ENCODE measurements around the gene MYO5B.
A peak's percentile ranks its signal among the peaks of the same experiment; 100 is the strongest.
"Not testable (repeated sequence)": the region's sequence is repeated elsewhere in the genome, so short reads cannot be mapped to it uniquely, and the experiment has no call there.

MYO5B gene

GRCh38 chr18:49811151-49811938 is 383.6 kb downstream of the MYO5B start:
- H3K4me3 Mint-ChIP-seq, result peak overlapping the region; percentile 72 to 99 (median 82)
- peak overlapping the region; percentile 76 to 94 (median 77) for H3K27ac Mint-ChIP-seq
- TF ChIP-seq CTCF (IDR thresholded peaks at IDR 0.05; ENCODE audit: unreplicated experiment in 3 of 3), result no peak
- H3K4me1 Mint-ChIP-seq, result peaks cover 33% of the 10 kb centered on the region
- peaks cover 36% of the 10 kb centered on the region for H3K9me3 Mint-ChIP-seq
- no peaks in the 10 kb centered on the region for H3K27me3 Mint-ChIP-seq (ENCODE audit: low read depth)
- H3K36me3 Mint-ChIP-seq (ENCODE audit: low read depth), result peaks cover 54% of the 10 kb centered on the region

- Mint-ChIP-seq H3K4me1 (peaks cover 18% of the 10 kb centered on the region), H3K36me3 (ENCODE audit: low read depth) (peaks cover 70% of the 10 kb centered on the region), H3K9me3 (peaks cover 42% of the 10 kb centered on the region)
- not testable (repeated sequence) for H3K27me3 Mint-ChIP-seq (ENCODE audit: low read depth); H3K4me3 Mint-ChIP-seq; H3K27ac Mint-ChIP-seq
Observed at GRCh38 chr18:49808553-49809191, 386.3 kb downstream of the MYO5B start.

- peaks cover 79% of the 10 kb centered on the region for H3K36me3 Mint-ChIP-seq (ENCODE audit: low read depth)
- H3K27ac Mint-ChIP-seq, result no peak overlapping the region
- no peak for TF ChIP-seq CTCF (IDR thresholded peaks at IDR 0.05; ENCODE audit: unreplicated experiment in 3 of 3)
- no peak overlapping the region for H3K4me3 Mint-ChIP-seq
- no peaks in the 10 kb centered on the region for H3K27me3 Mint-ChIP-seq (ENCODE audit: low read depth)
- H3K4me1 Mint-ChIP-seq, result no peaks in the 10 kb centered on the region
- H3K9me3 Mint-ChIP-seq, result peaks cover 25% of the 10 kb centered on the region
Observed at GRCh38 chr18:49804096-49804495, 390.9 kb downstream of the MYO5B start.

- no peak for TF ChIP-seq CTCF (IDR thresholded peaks at IDR 0.05; ENCODE audit: unreplicated experiment in 3 of 3)
- H3K9me3 Mint-ChIP-seq, result peaks cover 17% of the 10 kb centered on the region
- H3K4me1 Mint-ChIP-seq, result no peaks in the 10 kb centered on the region
- H3K4me3 Mint-ChIP-seq, result no peak overlapping the region
- H3K27me3 Mint-ChIP-seq (ENCODE audit: low read depth), result no peaks in the 10 kb centered on the region
- peaks cover 77% of the 10 kb centered on the region for H3K36me3 Mint-ChIP-seq (ENCODE audit: low read depth)
- no peak overlapping the region for H3K27ac Mint-ChIP-seq
Observed at GRCh38 chr18:49802623-49803022, 392.3 kb downstream of the MYO5B start.

- not testable (repeated sequence) for H3K27me3 Mint-ChIP-seq (ENCODE audit: low read depth); H3K9me3 Mint-ChIP-seq; H3K4me3 Mint-ChIP-seq; H3K27ac Mint-ChIP-seq; H3K4me1 Mint-ChIP-seq
- peaks cover 78% of the 10 kb centered on the region for H3K36me3 Mint-ChIP-seq (ENCODE audit: low read depth)
Observed at GRCh38 chr18:49800491-49800890, 394.5 kb downstream of the MYO5B start.

GRCh38 chr18:49799806-49800205 is 395.1 kb downstream of the MYO5B start:
- H3K4me3 Mint-ChIP-seq; H3K27ac Mint-ChIP-seq; H3K9me3 Mint-ChIP-seq; H3K4me1 Mint-ChIP-seq; H3K27me3 Mint-ChIP-seq (ENCODE audit: low read depth): not testable (repeated sequence)
- peaks cover 83% of the 10 kb centered on the region for H3K36me3 Mint-ChIP-seq (ENCODE audit: low read depth)

- Mint-ChIP-seq H3K4me1 (peaks cover 6% of the 10 kb centered on the region), H3K27me3 (ENCODE audit: low read depth) (no peaks in the 10 kb centered on the region), H3K36me3 (ENCODE audit: low read depth) (peaks cover 85% of the 10 kb centered on the region), H3K4me3 (no peak overlapping the region), H3K27ac (peak overlapping the region; percentile 9 to 28 (median 21)), H3K9me3 (peaks cover 5% of the 10 kb centered on the region)
- no peak for TF ChIP-seq CTCF (IDR thresholded peaks at IDR 0.05; ENCODE audit: unreplicated experiment in 3 of 3)
Observed at GRCh38 chr18:49798001-49798400, 396.9 kb downstream of the MYO5B start.
